Activated naive CD4-positive, alpha-beta T cell treated with anti-CD3 and anti-CD28 coated beads, Interleukin-2, amount 50 U/mL, for 72 hours (primary cell): ENCODE results near the gene OR4D1. TPM values are rescaled to one million over a fixed set of nuclear protein-coding genes. Genes with fewer than 3 reads are reported as not detected.

Source experiments
- ATAC-seq, 2 donors: fragments of 150-1000 bp; cut with Tn5 transposase; 2 replicates each; pipeline ENCODE4 v1.10.0; 2021; ENCODE audit warnings: mild to moderate bottlenecking in 2 of 2, moderate library complexity in 2 of 2
- DNase-seq, 2 donors: peaks; one replicate each; pipeline ENCODE4 v3.0.0; 2021 to 2022; ENCODE audit warnings: low spot score in 2 of 2
- H3K27ac Mint-ChIP-seq, 2 donors: one replicate each; pipeline ENCODE4 v1.8.0; 2022; ENCODE audit warnings: mild to moderate bottlenecking in 2 of 2, mixed read lengths in 2 of 2
- H3K36me3 Mint-ChIP-seq, 2 donors: one replicate each; pipeline ENCODE4 v1.8.0; 2022; ENCODE audit warnings: mixed read lengths in 2 of 2
- H3K9me3 Mint-ChIP-seq, 2 donors: one replicate each; pipeline ENCODE4 v1.8.0; 2022; ENCODE audit warnings: mixed read lengths in 2 of 2
- total RNA-seq, 2 donors: library from RNA; stranded (reverse); gene quantifications; one replicate each; pipeline ENCODE4 v1.2.3, GENCODE V29; 2022

Gene OR4D1
- total RNA-seq, 2 donors from 2014 or later, result 0.18 to 0.30 TPM

DNA sequence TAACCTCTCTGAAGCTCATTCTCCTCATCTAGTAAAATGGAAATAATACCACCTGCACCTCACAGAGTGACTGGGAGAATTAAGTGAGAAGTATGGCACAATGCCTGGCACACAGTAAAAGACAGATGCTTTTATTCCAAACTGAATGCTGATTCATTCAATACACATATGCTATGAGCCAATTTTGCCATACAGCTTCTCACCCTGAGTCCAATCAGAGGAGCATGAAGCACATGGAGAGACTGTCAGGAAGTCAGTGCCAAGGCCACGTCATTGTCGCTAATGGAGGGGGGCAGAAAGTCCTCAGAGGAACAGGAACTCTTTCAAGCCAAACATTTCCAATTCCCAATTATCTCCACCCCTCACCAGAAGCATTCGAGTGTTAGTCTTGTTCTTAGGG lies 59.3 kb downstream of the OR4D1 start:
- Mint-ChIP-seq H3K9me3 (no peaks in the 10 kb centered on the region), H3K36me3 (no peaks in the 10 kb centered on the region), H3K27ac (no peak overlapping the region)
- no peak for ATAC-seq
- DNase-seq, result no peak

DNA sequence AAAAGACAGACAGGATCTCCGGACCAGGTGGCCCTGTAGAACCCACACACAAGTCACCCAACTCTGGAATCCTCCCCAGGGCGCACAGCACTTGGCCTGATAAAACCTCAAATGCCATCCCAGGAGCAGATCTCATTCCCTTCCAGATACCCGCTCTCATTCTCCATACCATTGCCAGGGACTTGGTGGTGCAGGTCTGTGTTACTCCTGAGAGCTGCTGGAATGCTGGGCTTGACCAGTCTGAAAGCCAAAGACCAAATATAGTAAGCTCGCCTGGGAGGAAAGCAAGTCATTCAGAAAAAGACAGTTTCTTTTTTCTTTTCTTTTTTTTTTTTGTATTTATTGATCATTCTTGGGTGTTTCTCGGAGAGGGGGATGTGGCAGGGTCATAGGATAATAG lies 60.2 kb downstream of the OR4D1 start:
- Mint-ChIP-seq H3K36me3 (no peaks in the 10 kb centered on the region), H3K27ac (peak overlapping the region in 1 of 2 donors; percentile 40), H3K9me3 (no peaks in the 10 kb centered on the region)
- no peak for ATAC-seq
- DNase-seq, result no peak

Other genes starting within 250 kb of the OR4D1 start
- under 1 TPM in 1 of 2 donors, not detected in 1; 0.84 TPM for gene CUEDC1, start 193.0 kb upstream of the OR4D1 start, total RNA-seq
- gene VEZF1, start 160.1 kb upstream of the OR4D1 start, total RNA-seq, result 10 to 100 TPM; 23.1 to 31.3 TPM
- gene SRSF1, start 141.1 kb upstream of the OR4D1 start, total RNA-seq, result 100 to 1,000 TPM; 188 to 351 TPM
- 10 to 100 TPM; 24.3 to 25.5 TPM for gene DYNLL2, start 65.0 kb upstream of the OR4D1 start, total RNA-seq
- gene OR4D2, start 18.6 kb downstream of the OR4D1 start, total RNA-seq, result not detected
- not detected for gene EPX, start 44.3 kb downstream of the OR4D1 start, total RNA-seq
- 10 to 100 TPM; 22.4 to 28.4 TPM for gene MKS1, start 70.9 kb downstream of the OR4D1 start, total RNA-seq
- gene LPO, start 90.2 kb downstream of the OR4D1 start, total RNA-seq, result under 1 TPM; 0.16 to 0.19 TPM
- not detected for gene MPO, start 132.6 kb downstream of the OR4D1 start, total RNA-seq
- gene TSPOAP1, start 180.4 kb downstream of the OR4D1 start, total RNA-seq, result 100 to 1,000 TPM in 1 of 2 donors, 10 to 100 TPM in 1; 19.2 to 123 TPM
- 100 to 1,000 TPM; 105 to 141 TPM for gene SUPT4H1, start 203.8 kb downstream of the OR4D1 start, total RNA-seq